ENCODE data around the gene CTXND2.

- TF ChIP-seq, protein P1, sequence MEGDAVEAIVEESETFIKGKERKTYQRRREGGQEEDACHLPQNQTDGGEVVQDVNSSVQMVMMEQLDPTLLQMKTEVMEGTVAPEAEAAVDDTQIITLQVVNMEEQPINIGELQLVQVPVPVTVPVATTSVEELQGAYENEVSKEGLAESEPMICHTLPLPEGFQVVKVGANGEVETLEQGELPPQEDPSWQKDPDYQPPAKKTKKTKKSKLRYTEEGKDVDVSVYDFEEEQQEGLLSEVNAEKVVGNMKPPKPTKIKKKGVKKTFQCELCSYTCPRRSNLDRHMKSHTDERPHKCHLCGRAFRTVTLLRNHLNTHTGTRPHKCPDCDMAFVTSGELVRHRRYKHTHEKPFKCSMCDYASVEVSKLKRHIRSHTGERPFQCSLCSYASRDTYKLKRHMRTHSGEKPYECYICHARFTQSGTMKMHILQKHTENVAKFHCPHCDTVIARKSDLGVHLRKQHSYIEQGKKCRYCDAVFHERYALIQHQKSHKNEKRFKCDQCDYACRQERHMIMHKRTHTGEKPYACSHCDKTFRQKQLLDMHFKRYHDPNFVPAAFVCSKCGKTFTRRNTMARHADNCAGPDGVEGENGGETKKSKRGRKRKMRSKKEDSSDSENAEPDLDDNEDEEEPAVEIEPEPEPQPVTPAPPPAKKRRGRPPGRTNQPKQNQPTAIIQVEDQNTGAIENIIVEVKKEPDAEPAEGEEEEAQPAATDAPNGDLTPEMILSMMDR (conservative IDR thresholded peaks at IDR 0.05; ENCODE audit: low read depth, low read length) = no peak
- TF ChIP-seq, protein P2, sequence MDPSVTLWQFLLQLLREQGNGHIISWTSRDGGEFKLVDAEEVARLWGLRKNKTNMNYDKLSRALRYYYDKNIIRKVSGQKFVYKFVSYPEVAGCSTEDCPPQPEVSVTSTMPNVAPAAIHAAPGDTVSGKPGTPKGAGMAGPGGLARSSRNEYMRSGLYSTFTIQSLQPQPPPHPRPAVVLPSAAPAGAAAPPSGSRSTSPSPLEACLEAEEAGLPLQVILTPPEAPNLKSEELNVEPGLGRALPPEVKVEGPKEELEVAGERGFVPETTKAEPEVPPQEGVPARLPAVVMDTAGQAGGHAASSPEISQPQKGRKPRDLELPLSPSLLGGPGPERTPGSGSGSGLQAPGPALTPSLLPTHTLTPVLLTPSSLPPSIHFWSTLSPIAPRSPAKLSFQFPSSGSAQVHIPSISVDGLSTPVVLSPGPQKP (IDR thresholded peaks at IDR 0.05; ENCODE audit: borderline replicate concordance, low read depth, low read length) = no peak
- TF ChIP-seq MAFK (IDR thresholded peaks at IDR 0.05; ENCODE audit: low read depth, low read length) (no peak), CHD1 (IDR thresholded peaks at IDR 0.05; ENCODE audit: low read depth, low read length) (no peak), POLR2A (IDR thresholded peaks at IDR 0.05; ENCODE audit: low read depth, low read length) (no peak), RAD21 (IDR thresholded peaks at IDR 0.05; ENCODE audit: low read length) (no peak), BHLHE40 (IDR thresholded peaks at IDR 0.05; ENCODE audit: low read depth, low read length) (no peak), RFX5 (IDR thresholded peaks at IDR 0.05; ENCODE audit: low read depth, low read length) (no peak), RCOR1 (IDR thresholded peaks at IDR 0.05; ENCODE audit: insufficient replicate concordance, low read length) (no peak)
Measured at GRCh38 chr1:150842343-150842742, 44.6 kb upstream of the CTXND2 start.
